Dermis microvascular lymphatic vessel endothelial cell (primary cell): Measurements from ENCODE around the gene KLRC1. TPM values are rescaled to one million over a fixed set of nuclear protein-coding genes. Genes with fewer than 3 reads are reported as not detected.
A peak's percentile ranks its signal among the peaks of the same experiment; 100 is the strongest.
"Not testable (repeated sequence)": the region's sequence is repeated elsewhere in the genome, so short reads cannot be mapped to it uniquely, and the experiment has no call there.

Source experiments
- DNase-seq, 2 donors: peaks; one replicate each; pipeline versions ENCODE4 v3.0.0 to v3.0.0-alpha.2; 2010; ENCODE audit warnings: low read depth in 2 of 2
- total RNA-seq: library from RNA; depleted of rRNA; stranded (reverse); fragments of >200 nt; gene quantifications from 2 replicates; pipeline ENCODE4 v1.2.1, GENCODE V29; 2014

The KLRC1 gene
- total RNA-seq, 1 donor from 2014 or later: not detected

GRCh38 chr12:10422159-10422558 lies 31.0 kb downstream of the KLRC1 start:
- DNase-seq: not testable (repeated sequence)

- peak in 1 of 2 donors; percentile 11 for DNase-seq
Observed at GRCh38 chr12:10420334-10420733, 32.8 kb downstream of the KLRC1 start, which contains the start of gene KLRC3. Gene KLRC3, minus strand, starts transcription at chr12:10420595. Its CDS starts 45 bp downstream, at chr12:10420550.

- DNase-seq: peak in 1 of 2 donors; percentile 44
Observed at GRCh38 chr12:10409392-10409791, 43.8 kb downstream of the KLRC1 start, which contains the start of gene KLRC4. Gene KLRC4, minus strand, starts transcription at chr12:10409757. Its CDS starts 182 bp downstream, at chr12:10409575.

GRCh38 chr12:10408842-10409241 lies 44.3 kb downstream of the KLRC1 start:
- no peak for DNase-seq

GRCh38 chr12:10406725-10407124 lies 46.5 kb downstream of the KLRC1 start:
- no peak for DNase-seq

GRCh38 chr12:10405294-10405693 lies 47.9 kb downstream of the KLRC1 start:
- no peak for DNase-seq

- DNase-seq: no peak
Observed at GRCh38 chr12:10404798-10405197, 48.4 kb downstream of the KLRC1 start.

- DNase-seq: no peak
Observed at GRCh38 chr12:10400829-10401228, 52.3 kb downstream of the KLRC1 start.

- DNase-seq: no peak
Observed at GRCh38 chr12:10398168-10398567, 55.0 kb downstream of the KLRC1 start.

- DNase-seq: no peak
Observed at GRCh38 chr12:10397296-10397695, 55.9 kb downstream of the KLRC1 start.

GRCh38 chr12:10396176-10396575 lies 57.0 kb downstream of the KLRC1 start:
- not testable (repeated sequence) for DNase-seq

Other genes starting within 250 kb of the KLRC1 start
- gene GABARAPL1, start 240.5 kb downstream of the KLRC1 start, total RNA-seq: 51.3 and 123 TPM in 2 replicates
- under 0.01 and 0.13 TPM in 2 replicates for gene KLRD1, start 145.5 kb downstream of the KLRC1 start, total RNA-seq
- not detected in 2 replicates for gene KLRK1, start 63.3 kb downstream of the KLRC1 start, total RNA-seq
- not detected in 2 replicates for gene KLRC4, start 43.6 kb downstream of the KLRC1 start, total RNA-seq
- not detected in 2 replicates for gene KLRC3, start 32.8 kb downstream of the KLRC1 start, total RNA-seq
- gene KLRC2, start 17.4 kb downstream of the KLRC1 start, total RNA-seq: not detected in 2 replicates
- 0.89 and 1.0 TPM in 2 replicates for gene EIF2S3B, start 52.5 kb upstream of the KLRC1 start, total RNA-seq
- 8.7 and 11.3 TPM in 2 replicates for gene MAGOHB, start 160.2 kb upstream of the KLRC1 start, total RNA-seq
- 3.2 and 6.7 TPM in 2 replicates for gene STYK1, start 220.7 kb upstream of the KLRC1 start, total RNA-seq